ENCODE measurements around the gene CATSPERD. TPM values are rescaled to one million over a fixed set of nuclear protein-coding genes. Genes with fewer than 3 reads are reported as not detected.

CATSPERD gene
- total and polyA plus RNA-seq, 9 of the 15 experiments (the other 6 are each of a cell fraction or from before 2014, with no cell fraction given) = not detected

DNA sequence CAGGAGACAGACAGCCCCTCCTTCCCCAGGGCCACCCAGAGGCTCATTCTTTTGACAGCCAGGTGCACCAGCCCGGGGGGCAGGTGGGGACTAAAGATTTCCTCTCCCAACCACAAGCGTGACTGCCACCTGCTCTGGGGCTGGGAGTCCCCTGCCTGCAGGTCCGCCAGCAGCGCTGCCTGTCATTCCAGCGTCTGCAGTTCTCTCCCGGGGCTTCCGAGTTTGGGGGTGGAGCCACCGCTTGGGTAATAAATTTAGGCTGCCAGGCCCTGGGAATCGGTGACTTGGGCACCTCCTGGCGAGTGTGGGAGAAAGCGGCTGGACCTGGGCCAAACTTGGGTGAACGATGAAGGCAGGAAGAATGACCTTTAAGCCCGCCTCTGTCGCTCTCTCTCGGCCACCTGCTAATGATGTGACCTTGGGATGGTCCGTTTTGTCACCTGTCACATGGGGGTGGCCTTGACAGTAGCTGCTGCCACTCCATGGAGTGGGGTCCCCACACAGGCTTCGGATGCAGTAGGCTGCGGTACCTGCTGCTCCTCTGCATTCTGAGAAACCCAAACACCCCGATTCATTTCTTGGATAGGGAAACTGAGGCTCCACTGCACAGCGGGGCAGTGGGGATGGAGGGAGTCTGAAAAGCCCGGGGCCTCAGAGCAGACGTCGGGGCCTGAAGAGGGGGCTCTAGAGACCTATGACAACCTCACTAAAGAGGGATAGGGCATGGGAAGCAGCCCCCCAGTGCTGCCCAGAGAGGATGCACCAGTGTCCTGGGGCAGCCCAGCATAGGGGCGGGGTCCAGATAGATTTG lies 106.3 kb downstream of the CATSPERD start (continued):
- TF ChIP-seq MCM2 (IDR thresholded peaks at IDR 0.05; ENCODE audit: low read depth) = no peak
- no peak for TF ChIP-seq THRAP3 (IDR thresholded peaks at IDR 0.05; ENCODE audit: borderline replicate concordance)
- no peak for TF ChIP-seq NCOA4 (IDR thresholded peaks at IDR 0.05; ENCODE audit: partially characterized antibody)
- no peak for TF ChIP-seq POLR3G (IDR thresholded peaks at IDR 0.05; ENCODE audit: extremely low read depth, insufficient read length, insufficient replicate concordance)
- TF ChIP-seq NR2C2 (CRISPR knock-in tag; IDR thresholded peaks at IDR 0.05) = no peak
- TF ChIP-seq NR2C2 (tag; IDR thresholded peaks at IDR 0.05) = no peak
- TF ChIP-seq, protein P1, sequence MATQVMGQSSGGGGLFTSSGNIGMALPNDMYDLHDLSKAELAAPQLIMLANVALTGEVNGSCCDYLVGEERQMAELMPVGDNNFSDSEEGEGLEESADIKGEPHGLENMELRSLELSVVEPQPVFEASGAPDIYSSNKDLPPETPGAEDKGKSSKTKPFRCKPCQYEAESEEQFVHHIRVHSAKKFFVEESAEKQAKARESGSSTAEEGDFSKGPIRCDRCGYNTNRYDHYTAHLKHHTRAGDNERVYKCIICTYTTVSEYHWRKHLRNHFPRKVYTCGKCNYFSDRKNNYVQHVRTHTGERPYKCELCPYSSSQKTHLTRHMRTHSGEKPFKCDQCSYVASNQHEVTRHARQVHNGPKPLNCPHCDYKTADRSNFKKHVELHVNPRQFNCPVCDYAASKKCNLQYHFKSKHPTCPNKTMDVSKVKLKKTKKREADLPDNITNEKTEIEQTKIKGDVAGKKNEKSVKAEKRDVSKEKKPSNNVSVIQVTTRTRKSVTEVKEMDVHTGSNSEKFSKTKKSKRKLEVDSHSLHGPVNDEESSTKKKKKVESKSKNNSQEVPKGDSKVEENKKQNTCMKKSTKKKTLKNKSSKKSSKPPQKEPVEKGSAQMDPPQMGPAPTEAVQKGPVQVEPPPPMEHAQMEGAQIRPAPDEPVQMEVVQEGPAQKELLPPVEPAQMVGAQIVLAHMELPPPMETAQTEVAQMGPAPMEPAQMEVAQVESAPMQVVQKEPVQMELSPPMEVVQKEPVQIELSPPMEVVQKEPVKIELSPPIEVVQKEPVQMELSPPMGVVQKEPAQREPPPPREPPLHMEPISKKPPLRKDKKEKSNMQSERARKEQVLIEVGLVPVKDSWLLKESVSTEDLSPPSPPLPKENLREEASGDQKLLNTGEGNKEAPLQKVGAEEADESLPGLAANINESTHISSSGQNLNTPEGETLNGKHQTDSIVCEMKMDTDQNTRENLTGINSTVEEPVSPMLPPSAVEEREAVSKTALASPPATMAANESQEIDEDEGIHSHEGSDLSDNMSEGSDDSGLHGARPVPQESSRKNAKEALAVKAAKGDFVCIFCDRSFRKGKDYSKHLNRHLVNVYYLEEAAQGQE (IDR thresholded peaks at IDR 0.05; ENCODE audit: borderline replicate concordance) = no peak
- TF ChIP-seq, protein P1 (CRISPR knock-in tag; IDR thresholded peaks at IDR 0.05; ENCODE audit: low read depth) = no peak
- no peak for TF ChIP-seq HEY1 (CRISPR knock-in tag; IDR thresholded peaks at IDR 0.05; ENCODE audit: borderline replicate concordance)
- TF ChIP-seq PHTF2 (CRISPR knock-in tag; IDR thresholded peaks at IDR 0.05) = no peak
- TF ChIP-seq, protein P2, sequence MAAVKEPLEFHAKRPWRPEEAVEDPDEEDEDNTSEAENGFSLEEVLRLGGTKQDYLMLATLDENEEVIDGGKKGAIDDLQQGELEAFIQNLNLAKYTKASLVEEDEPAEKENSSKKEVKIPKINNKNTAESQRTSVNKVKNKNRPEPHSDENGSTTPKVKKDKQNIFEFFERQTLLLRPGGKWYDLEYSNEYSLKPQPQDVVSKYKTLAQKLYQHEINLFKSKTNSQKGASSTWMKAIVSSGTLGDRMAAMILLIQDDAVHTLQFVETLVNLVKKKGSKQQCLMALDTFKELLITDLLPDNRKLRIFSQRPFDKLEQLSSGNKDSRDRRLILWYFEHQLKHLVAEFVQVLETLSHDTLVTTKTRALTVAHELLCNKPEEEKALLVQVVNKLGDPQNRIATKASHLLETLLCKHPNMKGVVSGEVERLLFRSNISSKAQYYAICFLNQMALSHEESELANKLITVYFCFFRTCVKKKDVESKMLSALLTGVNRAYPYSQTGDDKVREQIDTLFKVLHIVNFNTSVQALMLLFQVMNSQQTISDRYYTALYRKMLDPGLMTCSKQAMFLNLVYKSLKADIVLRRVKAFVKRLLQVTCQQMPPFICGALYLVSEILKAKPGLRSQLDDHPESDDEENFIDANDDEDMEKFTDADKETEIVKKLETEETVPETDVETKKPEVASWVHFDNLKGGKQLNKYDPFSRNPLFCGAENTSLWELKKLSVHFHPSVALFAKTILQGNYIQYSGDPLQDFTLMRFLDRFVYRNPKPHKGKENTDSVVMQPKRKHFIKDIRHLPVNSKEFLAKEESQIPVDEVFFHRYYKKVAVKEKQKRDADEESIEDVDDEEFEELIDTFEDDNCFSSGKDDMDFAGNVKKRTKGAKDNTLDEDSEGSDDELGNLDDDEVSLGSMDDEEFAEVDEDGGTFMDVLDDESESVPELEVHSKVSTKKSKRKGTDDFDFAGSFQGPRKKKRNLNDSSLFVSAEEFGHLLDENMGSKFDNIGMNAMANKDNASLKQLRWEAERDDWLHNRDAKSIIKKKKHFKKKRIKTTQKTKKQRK (IDR thresholded peaks at IDR 0.05; ENCODE audit: borderline replicate concordance, low read depth, low read length) = no peak
- TF ChIP-seq ZNF707 (CRISPR knock-in tag; conservative IDR thresholded peaks at IDR 0.05) = no peak
- TF ChIP-seq, protein P3, sequence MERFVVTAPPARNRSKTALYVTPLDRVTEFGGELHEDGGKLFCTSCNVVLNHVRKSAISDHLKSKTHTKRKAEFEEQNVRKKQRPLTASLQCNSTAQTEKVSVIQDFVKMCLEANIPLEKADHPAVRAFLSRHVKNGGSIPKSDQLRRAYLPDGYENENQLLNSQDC (CRISPR knock-in tag; IDR thresholded peaks at IDR 0.05) = no peak
- no peak for TF ChIP-seq ZNF263 (CRISPR knock-in tag; IDR thresholded peaks at IDR 0.05; ENCODE audit: borderline replicate concordance)
- no peak for TF ChIP-seq ZNF282 (CRISPR knock-in tag; IDR thresholded peaks at IDR 0.05)

Measured in K562 (cell line).